K562 treated with DMSO at 1 percent for 24 hours (cell line): Measurements from ENCODE around the gene MTMR6. TPM values are rescaled to one million over a fixed set of nuclear protein-coding genes. Genes with fewer than 3 reads are reported as not detected.

Experiments
- total RNA-seq: library from RNA; unstranded; fragments of 300-600 nt; gene quantifications from 2 replicates; pipeline ENCODE4 v1.2.3, GENCODE V29; 2022; ENCODE audit warnings: low read depth; ENCODE audit not compliant: insufficient read depth

The MTMR6 gene
- 4.2 and 5.4 TPM in 2 replicates for total RNA-seq

DNA sequence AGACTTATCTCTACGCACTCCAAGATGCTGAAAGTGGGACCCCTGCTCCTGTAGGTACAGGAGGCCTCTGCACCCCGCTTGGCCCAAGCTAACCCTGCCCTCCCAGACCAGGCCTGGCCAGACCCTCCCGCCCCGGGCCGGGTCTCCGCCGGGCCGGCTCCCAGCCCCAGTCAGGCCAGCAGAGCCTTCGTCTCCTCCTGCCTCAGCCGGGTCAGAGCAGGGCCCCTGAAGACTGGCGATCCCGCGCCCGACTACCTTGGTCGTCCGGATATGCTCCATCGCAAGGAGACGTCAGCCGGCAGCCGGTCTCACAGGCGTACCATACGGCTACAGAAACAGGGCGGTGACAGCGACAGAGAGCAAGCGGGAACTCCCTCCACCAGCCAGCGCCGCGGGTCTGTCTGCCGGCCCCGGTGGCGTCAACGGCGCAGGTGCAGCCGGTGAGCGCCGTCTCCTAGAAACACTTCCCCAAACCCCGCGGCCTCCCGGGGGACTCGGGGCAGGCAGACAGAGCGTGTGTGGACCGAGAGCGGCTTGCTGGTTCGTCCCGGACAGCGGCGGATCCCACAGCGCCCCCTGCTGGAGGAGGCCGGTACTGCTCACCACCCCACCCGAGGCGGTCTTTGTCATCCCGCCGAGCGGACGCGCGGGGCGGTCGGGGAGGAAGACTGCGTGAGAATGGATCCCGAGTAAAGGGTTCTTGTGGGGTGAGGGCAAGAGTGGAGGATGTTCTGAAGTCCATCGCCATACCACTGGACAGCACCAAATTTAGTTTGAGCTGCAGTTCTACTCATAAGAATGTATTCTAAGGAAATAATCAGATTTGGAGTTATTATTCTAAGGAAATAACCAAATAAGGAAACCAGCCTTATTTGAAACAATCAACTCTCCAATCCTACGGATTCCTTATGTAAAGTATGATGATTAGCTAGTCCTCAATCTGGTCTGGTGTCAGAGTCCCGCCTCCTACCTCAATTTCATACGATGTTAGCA lies at the start of gene MTMR6:
Gene MTMR6 (minus strand): TSS at position 520 of the 993 bp plus-strand sequence. CDS start 241 bp downstream, at position 279.

DNA sequence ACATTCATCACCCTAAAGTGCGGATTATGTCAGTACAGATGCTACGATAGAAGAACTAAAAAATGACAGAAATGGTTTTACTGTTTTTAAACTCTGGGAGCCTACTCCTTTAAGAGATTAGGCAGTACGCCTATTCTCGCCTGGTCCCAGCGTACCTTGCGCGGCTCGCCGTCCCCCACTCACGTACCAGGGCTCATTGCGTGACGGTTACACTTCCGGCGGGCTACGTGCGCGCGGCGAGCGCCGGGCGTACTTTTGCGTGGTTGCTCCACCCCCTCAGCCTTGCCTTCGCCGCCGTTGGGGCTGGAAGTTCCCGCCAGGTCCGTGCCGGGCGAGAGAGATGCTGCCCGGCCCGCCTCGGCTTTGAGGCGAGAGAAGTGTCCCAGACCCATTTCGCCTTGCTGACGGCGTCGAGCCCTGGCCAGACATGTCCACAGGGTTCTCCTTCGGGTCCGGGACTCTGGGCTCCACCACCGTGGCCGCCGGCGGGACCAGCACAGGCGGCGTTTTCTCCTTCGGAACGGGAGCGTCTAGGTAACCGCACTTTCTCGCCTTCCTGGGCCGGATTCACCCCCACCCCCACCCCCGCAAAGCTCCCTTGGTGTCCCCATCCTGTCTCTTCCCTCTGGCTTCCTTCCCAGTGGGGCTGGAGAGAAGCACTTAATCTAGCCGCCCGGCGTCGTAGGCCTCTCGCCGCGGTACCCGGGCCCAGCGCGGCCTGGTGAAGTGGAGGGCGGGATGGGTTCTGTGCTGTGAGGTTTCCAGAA lies 14.2 kb upstream of the MTMR6 start, which contains the start of gene NUP58:
Gene NUP58 (plus strand): TSS at position 279 of the 767 bp plus-strand sequence. CDS start 149 bp downstream, at position 428.

Other genes with a start within 250 kb of the MTMR6 start
- gene PABPC3, start 191.4 kb downstream of the MTMR6 start, total RNA-seq = 0.07 TPM in 1 of 2 replicates, not detected in the other
- not detected in 2 replicates for gene AMER2, start 115.2 kb downstream of the MTMR6 start, total RNA-seq
- gene NUP58, start 14.1 kb upstream of the MTMR6 start, total RNA-seq = 14.6 and 22.4 TPM in 2 replicates
- gene ATP8A2, start 84.5 kb upstream of the MTMR6 start, total RNA-seq = 0.14 TPM in 1 of 2 replicates, not detected in the other